ENCODE measurements around the gene KCNQ1. TPM values are rescaled to one million over a fixed set of nuclear protein-coding genes. Genes with fewer than 3 reads are reported as not detected.

Gene KCNQ1
- total and polyA plus RNA-seq, 2 donors = 6.3 to 9.1 TPM

DNA sequence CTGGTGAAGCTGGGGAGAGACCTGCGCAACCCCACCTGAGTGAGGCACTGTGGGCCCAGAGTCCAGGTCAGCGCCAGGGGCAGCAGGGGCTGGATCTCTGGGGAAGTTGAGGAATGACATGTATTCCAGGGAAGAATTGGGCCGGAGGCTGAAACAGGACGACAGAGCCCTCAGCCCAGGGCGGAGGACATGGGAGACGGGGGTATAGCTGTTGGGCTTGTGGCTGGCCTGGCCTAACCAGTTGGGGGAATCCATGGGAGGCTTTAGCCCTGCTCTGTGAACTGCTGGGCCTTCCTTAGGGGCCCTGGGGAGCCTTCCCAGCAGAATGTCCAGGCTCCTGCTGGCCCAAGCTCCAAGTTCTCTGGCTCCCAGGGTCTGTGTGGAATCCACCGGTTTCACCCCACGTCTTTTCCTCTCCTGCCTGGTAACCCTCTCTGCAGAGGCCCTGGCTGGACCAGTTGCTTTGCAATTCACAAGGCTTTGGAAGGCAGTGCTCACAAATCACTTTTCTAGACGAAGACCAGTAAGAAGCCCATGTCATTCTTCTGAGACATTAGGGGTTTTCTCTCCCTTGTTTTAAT is 305.4 kb downstream of the KCNQ1 start:
- Histone ChIP-seq H3K36me3 (ENCODE audit: insufficient read depth) (no peaks in the 10 kb centered on the region), H3K4me3 (ENCODE audit: low read depth, low read length) (no peak overlapping the region), H3K27ac (ENCODE audit: low read depth) (no peak overlapping the region), H3K4me1 (ENCODE audit: insufficient read depth) (no peaks in the 10 kb centered on the region)
- no peak for DNase-seq (ENCODE audit: extremely low spot score)
- WGBS = 87% methylated on average over 9 of the region's 9 CpGs

DNA sequence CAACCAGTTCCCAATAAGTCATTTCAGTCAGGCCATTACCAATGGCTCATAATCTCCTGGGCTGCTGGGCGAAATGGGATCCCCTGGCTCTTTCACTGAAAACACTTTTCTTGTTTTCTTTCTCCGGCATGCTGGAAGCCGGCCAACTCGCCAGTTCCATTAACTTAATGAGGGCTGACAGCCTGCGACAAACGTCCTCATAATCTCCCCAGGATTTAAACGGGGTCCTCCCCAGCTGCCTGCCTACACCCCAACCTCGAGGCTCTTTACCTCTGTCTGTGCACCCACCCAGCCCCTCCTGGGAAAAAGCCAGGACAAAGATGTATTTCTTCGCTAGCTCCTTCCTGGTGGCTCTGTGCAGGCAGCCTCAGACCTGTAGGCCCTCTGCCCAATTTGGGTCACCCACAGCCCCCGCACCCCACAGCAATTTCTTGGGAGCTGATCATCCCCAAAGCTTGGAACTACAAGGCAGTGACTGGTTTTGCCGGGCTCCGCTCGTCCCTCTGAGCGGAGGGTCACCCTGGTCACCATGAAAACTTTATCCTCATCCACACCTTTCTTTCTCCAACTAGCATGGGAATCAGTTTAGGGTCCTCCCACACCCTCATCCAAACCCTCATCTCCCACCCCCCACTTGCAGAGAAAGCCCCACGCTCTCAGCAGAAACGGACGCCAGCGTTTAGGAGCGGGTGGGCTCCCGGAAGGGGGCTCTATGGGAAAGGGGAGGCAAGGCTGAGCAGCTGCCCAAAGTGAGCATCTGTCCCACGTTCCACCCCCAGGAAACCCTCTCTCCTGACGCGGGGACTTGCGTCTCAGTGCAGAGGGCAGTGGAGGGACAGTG is 306.1 kb downstream of the KCNQ1 start:
- Histone ChIP-seq H3K36me3 (ENCODE audit: insufficient read depth) (no peaks in the 10 kb centered on the region), H3K4me3 (ENCODE audit: low read depth, low read length) (no peak overlapping the region), H3K4me1 (ENCODE audit: insufficient read depth) (no peaks in the 10 kb centered on the region), H3K27ac (ENCODE audit: low read depth) (no peak overlapping the region)
- WGBS = 73% methylated on average over 24 of the region's 24 CpGs
- no peak for DNase-seq (ENCODE audit: extremely low spot score)

DNA sequence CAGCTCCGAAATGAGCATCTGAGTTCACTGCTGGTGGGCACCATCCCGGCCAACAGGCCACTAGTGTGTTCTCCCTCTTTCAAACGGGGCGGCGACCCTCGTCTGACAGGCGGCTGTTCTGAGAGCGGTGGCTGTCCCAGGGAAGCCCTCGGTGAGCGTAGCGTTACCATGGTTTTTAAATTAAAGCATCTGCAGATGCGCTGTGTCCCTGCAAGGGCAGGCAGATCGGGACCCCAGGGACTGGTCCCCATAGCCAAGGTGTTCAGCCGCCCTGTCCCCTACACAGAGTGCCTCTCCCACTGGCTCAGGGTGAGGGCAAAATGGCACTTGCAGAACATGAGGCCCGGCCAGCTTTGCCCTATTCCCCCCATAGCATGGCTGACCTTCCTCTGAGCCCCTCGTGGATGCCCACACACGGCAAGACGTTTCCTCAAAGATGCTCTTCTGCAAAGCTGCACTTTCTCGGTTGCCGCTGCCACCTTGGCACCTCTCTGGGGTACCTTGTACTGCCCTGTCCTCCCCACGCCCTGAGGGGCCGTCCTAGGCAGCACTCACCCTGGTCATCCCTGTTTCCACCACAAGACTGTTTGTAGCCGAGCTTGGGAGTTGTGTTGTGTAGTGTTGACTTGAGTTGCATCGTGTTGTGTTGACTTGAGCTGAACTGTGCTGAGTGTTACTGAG is 306.9 kb downstream of the KCNQ1 start:
- Histone ChIP-seq H3K27ac (ENCODE audit: low read depth) (no peak overlapping the region), H3K36me3 (ENCODE audit: insufficient read depth) (no peaks in the 10 kb centered on the region), H3K4me1 (ENCODE audit: insufficient read depth) (no peaks in the 10 kb centered on the region), H3K4me3 (ENCODE audit: low read depth, low read length) (no peak overlapping the region)
- DNase-seq (ENCODE audit: extremely low spot score) = no peak
- WGBS = 93% methylated on average over 24 of the region's 24 CpGs

DNA sequence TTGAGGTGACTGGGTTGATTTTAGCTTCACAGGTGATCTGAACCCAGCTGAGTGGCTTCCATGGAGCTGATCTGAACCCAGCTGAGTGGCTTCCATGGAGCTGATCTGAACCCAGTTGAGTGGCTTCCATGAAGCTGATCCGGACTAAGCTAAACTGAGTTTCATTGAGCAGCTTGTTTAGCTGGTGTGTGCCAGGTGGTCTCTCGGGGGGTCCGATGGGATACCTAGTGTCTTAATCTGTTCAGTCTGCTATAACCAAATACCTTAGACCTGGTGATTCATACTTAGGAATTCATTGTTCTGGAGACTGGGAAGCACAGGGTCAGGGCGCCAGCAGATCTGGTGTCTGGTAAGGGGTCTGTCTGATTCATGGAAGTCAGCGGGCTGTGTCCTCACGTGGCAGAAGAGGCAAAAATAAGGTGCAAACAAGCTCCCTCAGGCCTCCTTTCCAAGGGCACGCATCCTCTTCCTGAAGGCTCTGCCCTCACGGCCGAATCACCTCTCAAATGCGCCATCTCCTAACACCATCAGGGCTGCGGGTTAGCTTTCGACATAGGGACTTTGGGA is 307.5 kb downstream of the KCNQ1 start:
- no peak for DNase-seq (ENCODE audit: extremely low spot score)
- Histone ChIP-seq H3K36me3 (ENCODE audit: insufficient read depth) (no peaks in the 10 kb centered on the region), H3K27ac (ENCODE audit: low read depth) (no peak overlapping the region), H3K4me3 (ENCODE audit: low read depth, low read length) (no peak overlapping the region), H3K4me1 (ENCODE audit: insufficient read depth) (no peaks in the 10 kb centered on the region)
- 94% methylated on average over 12 of the region's 12 CpGs for WGBS

DNA sequence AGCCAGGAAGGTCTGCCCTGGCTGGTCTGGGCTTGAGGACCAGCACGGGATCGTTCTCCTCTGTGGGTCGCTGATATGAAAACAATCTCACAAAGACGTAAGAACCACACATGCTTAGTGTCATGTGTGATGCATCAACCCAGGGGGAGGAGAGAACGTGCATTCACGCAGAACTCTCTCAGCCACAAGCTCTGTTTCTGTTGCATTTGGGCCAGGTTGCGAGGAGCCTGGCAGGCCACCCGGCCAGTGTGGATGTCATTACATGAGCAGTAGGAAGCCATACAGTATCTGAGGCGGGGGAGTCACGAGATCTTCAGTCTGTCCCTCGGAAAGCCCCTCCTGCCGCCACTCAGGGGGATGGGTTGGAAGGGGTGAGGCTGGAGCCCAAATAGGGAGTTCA is 308.1 kb downstream of the KCNQ1 start:
- DNase-seq (ENCODE audit: extremely low spot score) = no peak

DNA sequence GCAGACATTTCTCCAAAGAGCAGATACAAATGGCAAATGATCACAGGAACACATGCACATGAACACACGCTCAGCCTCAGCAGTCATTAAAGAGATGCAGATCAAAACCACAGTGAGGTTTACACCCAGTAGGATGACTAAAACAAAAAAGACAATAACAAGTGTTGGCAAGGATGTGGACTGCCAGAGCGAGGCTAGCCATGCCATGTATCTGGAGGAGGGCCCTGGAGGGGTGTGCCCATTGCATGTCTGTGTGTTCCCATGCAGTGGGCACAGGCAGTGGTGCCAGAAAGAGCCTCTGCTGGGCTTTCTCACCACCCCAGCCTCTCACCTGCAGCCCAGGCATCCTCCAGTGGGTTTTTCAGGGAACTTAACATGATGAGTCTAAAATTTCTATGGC is 309.2 kb downstream of the KCNQ1 start:
- Histone ChIP-seq H3K36me3 (ENCODE audit: insufficient read depth) (no peaks in the 10 kb centered on the region), H3K4me1 (ENCODE audit: insufficient read depth) (no peaks in the 10 kb centered on the region), H3K4me3 (ENCODE audit: low read depth, low read length) (no peak overlapping the region), H3K27ac (ENCODE audit: low read depth) (no peak overlapping the region)
- 90% methylated on average over 2 of the region's 2 CpGs for WGBS
- DNase-seq (ENCODE audit: extremely low spot score) = no peak

More for the DNA sequence above, 308.1 kb downstream of the KCNQ1 start:
- no peaks in the 10 kb centered on the region for H3K4me1 ChIP-seq (ENCODE audit: insufficient read depth)
- no peak overlapping the region for H3K27ac ChIP-seq (ENCODE audit: low read depth)
- 82% methylated on average over 12 of the region's 12 CpGs for WGBS
- H3K36me3 ChIP-seq (ENCODE audit: insufficient read depth) = no peaks in the 10 kb centered on the region
- no peak overlapping the region for H3K4me3 ChIP-seq (ENCODE audit: low read depth, low read length)

DNA sequence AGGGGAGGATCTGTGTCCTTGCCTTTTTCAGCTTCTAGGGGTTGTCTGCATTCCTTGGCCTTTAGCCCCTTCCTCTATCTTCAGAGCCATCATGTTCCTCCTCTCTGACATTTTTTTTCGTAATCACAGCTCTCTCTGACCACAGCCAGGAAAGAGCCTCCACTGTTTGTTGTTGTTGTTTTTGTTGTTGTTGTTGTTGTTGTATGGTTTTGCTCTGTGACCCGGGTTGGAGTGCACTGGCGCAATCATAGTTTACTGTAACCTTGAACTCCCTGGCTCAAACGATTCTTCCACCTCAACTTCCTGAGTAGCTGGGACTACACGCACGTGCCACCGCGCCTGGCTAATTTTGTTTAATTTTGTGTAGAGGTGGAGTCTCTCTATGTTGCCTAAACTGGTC is 310.3 kb downstream of the KCNQ1 start:
- Histone ChIP-seq H3K4me3 (ENCODE audit: low read depth, low read length) (no peak overlapping the region), H3K4me1 (ENCODE audit: insufficient read depth) (no peaks in the 10 kb centered on the region), H3K36me3 (ENCODE audit: insufficient read depth) (no peaks in the 10 kb centered on the region), H3K27ac (ENCODE audit: low read depth) (no peak overlapping the region)
- no peak for DNase-seq (ENCODE audit: extremely low spot score)
- 95% methylated on average over 8 of the region's 8 CpGs for WGBS

DNA sequence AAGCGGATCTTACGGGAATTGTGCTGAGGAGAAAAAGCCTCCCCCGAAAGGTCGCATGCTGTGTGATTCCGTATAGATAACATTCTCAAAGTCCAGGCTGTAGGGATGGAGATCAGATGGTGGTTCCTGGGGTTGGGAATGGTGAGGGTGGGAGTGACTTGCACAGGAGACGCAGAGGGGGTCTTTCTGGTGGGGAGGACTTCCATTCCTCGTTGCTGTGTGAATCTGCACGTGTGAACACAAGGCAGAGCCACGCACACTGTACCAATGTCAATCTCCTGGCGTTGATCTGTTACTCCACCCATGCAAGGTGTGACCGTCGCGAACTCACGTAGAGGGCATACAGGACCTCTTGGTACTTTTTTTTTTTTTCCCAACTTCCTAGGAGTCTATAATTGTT is 313.9 kb downstream of the KCNQ1 start:
- H3K36me3 ChIP-seq (ENCODE audit: insufficient read depth) = no peaks in the 10 kb centered on the region
- no peak for DNase-seq (ENCODE audit: extremely low spot score)
- H3K4me1 ChIP-seq (ENCODE audit: insufficient read depth) = no peaks in the 10 kb centered on the region
- WGBS = 94% methylated on average over 14 of the region's 14 CpGs
- H3K27ac ChIP-seq (ENCODE audit: low read depth) = no peak overlapping the region
- H3K4me3 ChIP-seq (ENCODE audit: low read depth, low read length) = no peak overlapping the region

DNA sequence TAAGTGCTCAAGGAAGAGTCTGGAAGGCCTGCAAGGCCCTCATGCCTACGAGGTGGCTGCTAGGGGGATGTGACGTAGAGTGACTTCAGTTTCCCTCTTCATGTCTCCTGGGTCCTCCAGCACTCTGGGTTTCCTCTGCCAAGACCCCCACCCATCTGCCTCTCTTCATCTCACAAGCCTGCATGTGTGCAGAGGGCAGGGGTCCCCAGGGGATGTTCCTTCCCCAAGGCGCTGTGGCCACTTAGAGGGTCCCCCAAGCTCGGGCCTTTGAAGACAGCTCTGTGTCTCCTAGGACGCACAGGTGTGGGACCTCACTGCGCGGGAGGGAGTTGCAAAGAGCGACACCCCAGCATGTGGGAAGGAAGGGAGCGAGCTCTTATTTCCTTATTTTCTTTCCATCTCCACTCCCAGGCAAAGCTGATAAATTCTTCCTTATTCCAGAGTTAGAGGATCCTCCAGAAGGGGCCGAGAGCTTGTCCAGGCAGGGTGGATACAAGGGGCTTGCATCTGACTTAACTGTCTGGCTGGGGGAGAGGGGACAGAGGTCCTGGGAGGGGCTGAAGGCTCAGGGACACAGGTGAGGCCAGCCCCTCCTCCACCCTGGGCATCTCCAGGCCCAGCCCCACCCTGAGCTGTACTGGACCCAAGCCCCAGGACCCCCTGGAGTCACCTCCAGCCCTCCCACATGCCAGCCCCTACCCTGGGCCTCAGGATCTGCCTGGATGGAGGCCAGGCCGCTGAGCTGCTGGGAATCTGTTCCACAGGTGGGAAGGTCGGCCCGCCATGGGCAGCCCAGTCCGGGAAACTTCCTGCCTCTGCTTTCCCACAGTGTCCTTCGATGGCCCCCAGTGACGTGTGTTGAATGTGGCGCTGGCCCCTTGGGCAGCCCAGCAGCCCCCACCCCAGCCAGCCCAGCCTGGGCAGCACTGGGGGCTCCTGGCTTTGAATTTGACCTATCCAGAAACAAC is 314.7 kb downstream of the KCNQ1 start:
- DNase-seq (ENCODE audit: extremely low spot score) = no peak
- Histone ChIP-seq H3K4me1 (ENCODE audit: insufficient read depth) (no peaks in the 10 kb centered on the region), H3K36me3 (ENCODE audit: insufficient read depth) (no peaks in the 10 kb centered on the region), H3K4me3 (ENCODE audit: low read depth, low read length) (no peak overlapping the region), H3K27ac (ENCODE audit: low read depth) (no peak overlapping the region)
- WGBS = 92% methylated on average over 17 of the region's 17 CpGs

DNA sequence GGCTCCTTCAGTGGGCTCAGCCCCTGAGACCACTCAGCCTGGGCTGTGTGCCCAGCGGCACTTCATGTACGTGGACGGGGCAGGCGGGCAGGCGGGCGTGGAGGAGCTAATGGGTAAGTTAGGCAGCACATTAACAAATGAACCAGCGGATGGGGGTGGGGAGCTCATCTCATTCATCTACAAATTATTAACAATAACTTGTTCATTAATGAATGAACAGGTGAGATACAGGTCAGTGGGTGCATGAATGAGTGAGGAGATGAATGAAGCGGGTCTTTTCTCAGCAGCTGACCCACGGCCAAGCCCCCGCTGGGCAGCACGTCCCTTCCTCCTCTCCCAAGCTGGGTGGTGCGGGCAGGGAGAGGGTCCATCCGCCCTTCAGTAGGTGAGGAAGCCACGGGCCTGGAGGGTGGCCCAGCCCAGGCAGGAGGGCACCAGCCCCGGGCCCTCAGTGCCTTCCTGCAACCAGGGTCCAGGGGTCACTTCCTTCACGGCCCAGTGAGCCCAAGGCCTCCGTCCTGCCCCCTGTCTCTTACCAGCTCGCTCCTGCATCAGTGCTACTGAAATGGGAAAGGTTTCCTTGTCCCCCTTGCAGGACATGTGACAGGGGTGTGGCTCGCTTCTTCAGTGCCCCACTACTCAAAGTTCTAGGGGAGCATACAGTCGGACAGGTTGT is 315.5 kb downstream of the KCNQ1 start:
- WGBS = 89% methylated on average over 20 of the region's 20 CpGs
- Histone ChIP-seq H3K4me1 (ENCODE audit: insufficient read depth) (no peaks in the 10 kb centered on the region), H3K27ac (ENCODE audit: low read depth) (no peak overlapping the region), H3K36me3 (ENCODE audit: insufficient read depth) (no peaks in the 10 kb centered on the region), H3K4me3 (ENCODE audit: low read depth, low read length) (no peak overlapping the region)
- DNase-seq (ENCODE audit: extremely low spot score) = no peak

DNA sequence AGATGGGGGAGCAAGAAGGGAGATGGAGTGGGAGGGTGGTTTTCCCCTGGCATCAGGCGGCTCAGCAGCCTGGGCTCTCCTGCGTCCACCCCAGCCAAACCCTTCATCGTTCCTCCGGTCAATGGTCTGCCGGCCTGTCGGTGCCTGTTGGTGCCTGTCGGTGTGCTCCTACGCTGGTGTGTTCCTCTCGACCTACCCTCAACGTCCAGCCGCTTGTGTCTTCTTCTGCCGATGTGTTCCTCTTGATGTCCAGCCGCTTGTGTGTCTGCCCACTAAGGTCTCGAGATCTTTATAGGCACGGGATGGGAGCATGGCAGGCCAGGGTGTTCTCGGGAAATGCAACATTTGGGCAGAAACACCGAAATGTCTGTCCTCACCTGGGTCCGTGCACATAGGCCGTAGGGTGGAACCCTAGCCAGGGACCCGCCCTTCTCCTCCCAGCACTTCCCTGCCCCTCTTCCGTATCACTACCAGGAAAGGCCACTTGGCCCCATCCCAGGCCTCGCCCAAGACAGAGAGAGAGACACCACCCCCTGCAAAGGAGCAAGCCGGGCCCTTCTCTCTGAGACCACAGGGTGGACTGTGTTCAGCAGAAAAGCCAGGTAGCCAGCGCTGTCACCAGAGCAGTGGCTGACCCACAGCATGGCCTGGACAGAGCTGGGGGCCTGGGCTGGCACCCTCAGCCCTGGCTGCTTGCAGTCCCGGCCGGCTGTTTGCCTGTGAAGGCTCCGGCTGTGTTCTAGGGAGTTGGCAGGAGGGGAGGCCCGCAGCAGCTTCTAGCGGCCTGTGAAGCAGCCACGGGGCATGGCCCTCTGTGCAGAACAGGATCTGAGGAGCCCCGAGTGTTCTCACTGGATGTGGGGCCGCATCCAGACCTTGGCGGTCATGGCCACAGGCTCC is 316.6 kb downstream of the KCNQ1 start:
- DNase-seq (ENCODE audit: extremely low spot score) = no peak
- Histone ChIP-seq H3K4me3 (ENCODE audit: low read depth, low read length) (no peak overlapping the region), H3K27ac (ENCODE audit: low read depth) (no peak overlapping the region), H3K36me3 (ENCODE audit: insufficient read depth) (no peaks in the 10 kb centered on the region), H3K4me1 (ENCODE audit: insufficient read depth) (no peaks in the 10 kb centered on the region)
- 97% methylated on average over 33 of the region's 33 CpGs for WGBS

DNA sequence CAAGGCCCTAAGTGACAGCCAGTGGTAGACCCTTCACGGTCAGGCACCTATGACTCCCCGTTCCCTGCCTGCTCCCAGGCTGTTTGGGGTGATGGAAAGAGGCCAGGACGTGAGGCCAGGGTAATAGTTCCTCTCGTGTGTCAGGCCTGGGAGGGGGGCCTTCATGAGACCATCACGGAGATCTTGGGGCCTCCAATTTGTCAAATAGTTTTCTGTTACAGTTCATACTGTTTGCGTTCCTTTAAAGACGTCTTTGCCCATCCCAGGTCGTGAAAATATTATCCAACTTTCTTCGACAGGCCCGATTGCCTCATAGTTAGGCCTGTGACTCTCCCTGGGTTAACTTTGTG is 317.2 kb downstream of the KCNQ1 start:
- no peaks in the 10 kb centered on the region for H3K36me3 ChIP-seq (ENCODE audit: insufficient read depth)
- no peak overlapping the region for H3K4me3 ChIP-seq (ENCODE audit: low read depth, low read length)
- WGBS = 95% methylated on average over 10 of the region's 10 CpGs
- DNase-seq (ENCODE audit: extremely low spot score) = no peak
- no peak overlapping the region for H3K27ac ChIP-seq (ENCODE audit: low read depth)
- H3K4me1 ChIP-seq (ENCODE audit: insufficient read depth) = no peaks in the 10 kb centered on the region

Measured in urinary bladder (tissue), 4 donors.